ENCODE measurements around the gene AXL. TPM values are rescaled to one million over a fixed set of nuclear protein-coding genes. Genes with fewer than 3 reads are reported as not detected.

The AXL gene
- total and polyA plus RNA-seq, 2 of the 13 experiments (the other 11 are each of a cell fraction or from before 2014, with no cell fraction given): 0.71 to 5.9 TPM

DNA sequence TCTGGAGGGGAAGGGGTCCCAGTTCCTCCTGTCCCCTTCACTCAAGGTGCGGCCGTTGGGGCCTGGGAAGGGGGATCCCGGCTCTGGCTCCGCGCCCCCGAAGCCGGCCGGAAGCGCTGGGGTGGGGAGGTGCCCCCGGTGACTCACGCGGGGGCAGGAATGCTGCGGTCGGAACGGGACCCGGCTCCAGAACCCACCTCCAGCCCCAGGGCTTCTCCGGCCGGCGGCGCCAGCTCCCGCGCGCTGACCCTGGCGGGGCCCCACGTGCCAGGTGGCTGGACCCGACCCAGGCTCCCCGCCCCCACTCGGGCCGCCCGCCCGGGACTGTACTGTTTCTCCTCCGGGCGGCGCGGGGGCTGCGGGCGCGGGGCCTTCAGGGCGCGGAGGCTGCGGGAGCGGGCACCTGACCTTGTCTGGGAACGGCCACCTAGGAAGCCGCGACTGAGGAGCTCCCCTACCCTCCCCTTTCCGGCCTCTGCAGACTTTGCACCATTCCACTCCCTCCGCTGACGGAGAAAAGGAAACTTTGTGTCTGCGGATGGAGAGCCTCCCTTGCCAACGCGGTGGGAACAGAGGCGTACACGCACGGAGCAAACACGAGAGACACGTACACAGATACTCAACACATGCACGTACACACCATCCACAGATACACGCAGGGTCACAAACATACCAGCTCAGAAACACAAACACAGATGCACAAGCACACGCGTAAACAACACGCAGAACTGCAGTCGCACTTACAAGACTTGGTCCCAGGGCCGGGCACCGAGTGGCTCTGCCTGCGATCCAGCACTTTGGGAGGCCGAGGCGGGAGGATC is 7.2 kb downstream of the AXL start (continued):
- TF ChIP-seq THAP11 (CRISPR knock-in tag; IDR thresholded peaks at IDR 0.05): no peak
- TF ChIP-seq ZC3H13 (CRISPR knock-in tag; IDR thresholded peaks at IDR 0.05): peak; percentile 81
- no peak for TF ChIP-seq ZNF24 (IDR thresholded peaks at IDR 0.05)
- TF ChIP-seq PCBP2 (optimal IDR thresholded peaks at IDR 0.05; ENCODE audit: low read depth, low read length, poor library complexity, severe bottlenecking): no peak
- TF ChIP-seq ELF3 (CRISPR knock-in tag; IDR thresholded peaks at IDR 0.05): peak; percentile 53; the same call in 1 of the 2 replicates
- no peak for TF ChIP-seq ZBTB20 (CRISPR knock-in tag; IDR thresholded peaks at IDR 0.05; ENCODE audit: borderline replicate concordance, low read depth)
- no peak for TF ChIP-seq GZF1 (CRISPR knock-in tag; IDR thresholded peaks at IDR 0.05)
- TF ChIP-seq MYC (CRISPR knock-in tag; IDR thresholded peaks at IDR 0.05; ENCODE audit: borderline replicate concordance): 0 out of 2 replicates have a peak, but pooled peaks have one; percentile 41
- TF ChIP-seq GLI4 (CRISPR knock-in tag; IDR thresholded peaks at IDR 0.05; ENCODE audit: borderline replicate concordance): no peak; the same call in 1 of the 2 replicates

DNA sequence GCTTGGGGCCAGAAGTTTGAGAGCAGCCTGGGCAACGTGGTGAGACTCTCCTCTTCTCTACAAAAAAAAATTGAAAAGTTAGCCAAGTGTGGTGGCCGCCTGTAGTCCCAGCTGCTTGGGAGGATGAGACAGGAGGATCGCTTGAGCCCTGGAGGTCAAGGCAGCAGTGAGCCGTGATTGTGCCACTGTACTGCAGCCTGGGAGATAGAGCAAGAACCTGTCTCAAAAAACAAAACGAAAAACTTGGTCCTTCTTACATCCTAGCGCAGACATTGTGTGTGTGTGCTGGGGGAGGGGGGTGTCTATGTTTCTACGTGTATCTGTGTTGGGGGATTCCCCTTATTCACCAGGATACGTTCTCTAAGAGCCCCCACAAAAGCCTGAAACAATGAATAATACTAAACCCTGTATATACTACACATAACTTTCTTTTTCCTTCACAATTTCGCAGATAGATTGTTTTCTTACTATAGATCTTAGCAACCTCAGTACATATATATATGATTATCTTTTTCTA is 7.9 kb downstream of the AXL start:
- TSS peak; percentile 82 for BruUV-seq (replicated peaks)
- Histone ChIP-seq H3K9me3 (ENCODE audit: low read length) (no peaks in the 10 kb centered on the region), H2AFZ (ENCODE audit: low read length) (no peak overlapping the region), H3K36me3 (replicated peaks in 1 of 2; ENCODE audit: control insufficient read depth in 1 of 2, insufficient read depth in 2 of 2, low read length in 2 of 2) (no peaks in the 10 kb centered on the region), H3K27me3 (ENCODE audit: control insufficient read depth in 1 of 2, insufficient read depth in 2 of 2, low read length in 2 of 2) (no peaks in the 10 kb centered on the region; a peak in 1 of 5 replicates), H3K4me1 (ENCODE audit: insufficient read depth, low read length) (peaks cover 64% of the 10 kb centered on the region), H4K20me1 (ENCODE audit: insufficient read depth, low read length) (no peaks in the 10 kb centered on the region), H3K4me2 (ENCODE audit: low read depth, low read length) (peak overlapping the region; percentile 99), H3K9ac (ENCODE audit: insufficient read depth, low read depth, low read length) (peak overlapping the region; percentile 83), H3K27ac (ENCODE audit: extremely low read length, insufficient read depth, low read length) (peak overlapping the region; percentile 77), H3K4me3 (replicated peaks in 1 of 3; ENCODE audit: insufficient read depth in 1 of 3, low read depth in 2 of 3, low read length in 3 of 3) (peak overlapping the region; percentile 63 to 80 (median 73)), H3K79me2 (ENCODE audit: insufficient read depth, low read length) (no peaks in the 10 kb centered on the region)
- POLR2A ChIA-PET: interaction anchor here (0.6 to 4.5 kb wide), 15 partner anchors 8 to 213 kb away, joined by 3 to 104 read pairs (median 6); partner anchors contain the start of genes AXL, B9D2, DMAC2 and HNRNPUL1
- DNase-seq (ENCODE audit: low spot score) (no peak), FAIRE-seq (no peak), ATAC-seq (peak; percentile 9)
- 14% methylated on average over 8 of the region's 9 CpGs for WGBS (ENCODE audit: low lambda C conversion rate)
- in situ Hi-C loops (cut with HindIII; ENCODE audit: extremely low pct_ligation_motif_present, low pct_unique_long_range_greater_than_20kb) (loop anchor here (5.0 kb wide), 1 partner anchor 35 kb away; the partner anchor contains the start of gene HNRNPUL1), intact Hi-C loops (cut with micrococcal nuclease; ENCODE audit: unreplicated experiment) (loop anchor here (1.0 kb wide), 1 partner anchor 35 kb away; no protein-coding TSS in a partner anchor)
- CTCF ChIA-PET (ENCODE audit: low intra/inter-chr PET ratio, low total read pairs): no interaction called here
- TF ChIP-seq NFE2L1 (CRISPR knock-in tag; IDR thresholded peaks at IDR 0.05; ENCODE audit: borderline replicate concordance) (no peak), PHF5A (CRISPR knock-in tag; IDR thresholded peaks at IDR 0.05; ENCODE audit: low read depth, unreplicated experiment) (no peak), ATF4 (CRISPR knock-in tag; IDR thresholded peaks at IDR 0.05) (no peak), MAFG (CRISPR knock-in tag; IDR thresholded peaks at IDR 0.05) (no peak), ZNF678 (CRISPR knock-in tag; IDR thresholded peaks at IDR 0.05) (no peak), TMF1 (CRISPR knock-in tag; IDR thresholded peaks at IDR 0.05; ENCODE audit: low read depth) (no peak), HNF4A (CRISPR knock-in tag; IDR thresholded peaks at IDR 0.05) (no peak)
- TF ChIP-seq, protein P1, sequence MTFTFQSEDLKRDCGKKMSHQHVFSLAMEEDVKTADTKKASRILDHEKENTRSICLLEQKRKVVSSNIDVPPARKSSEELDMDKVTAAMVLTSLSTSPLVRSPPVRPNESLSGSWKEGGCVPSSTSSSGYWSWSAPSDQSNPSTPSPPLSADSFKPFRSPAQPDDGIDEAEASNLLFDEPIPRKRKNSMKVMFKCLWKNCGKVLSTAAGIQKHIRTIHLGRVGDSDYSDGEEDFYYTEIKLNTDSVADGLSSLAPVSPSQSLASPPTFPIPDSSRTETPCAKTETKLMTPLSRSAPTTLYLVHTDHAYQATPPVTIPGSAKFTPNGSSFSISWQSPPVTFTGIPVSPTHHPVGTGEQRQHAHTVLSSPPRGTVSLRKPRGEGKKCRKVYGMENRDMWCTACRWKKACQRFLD (CRISPR knock-in tag; IDR thresholded peaks at IDR 0.05; ENCODE audit: borderline replicate concordance): 0 out of 2 replicates have a peak, but pooled peaks have one; percentile 61
- TF ChIP-seq, protein P2, sequence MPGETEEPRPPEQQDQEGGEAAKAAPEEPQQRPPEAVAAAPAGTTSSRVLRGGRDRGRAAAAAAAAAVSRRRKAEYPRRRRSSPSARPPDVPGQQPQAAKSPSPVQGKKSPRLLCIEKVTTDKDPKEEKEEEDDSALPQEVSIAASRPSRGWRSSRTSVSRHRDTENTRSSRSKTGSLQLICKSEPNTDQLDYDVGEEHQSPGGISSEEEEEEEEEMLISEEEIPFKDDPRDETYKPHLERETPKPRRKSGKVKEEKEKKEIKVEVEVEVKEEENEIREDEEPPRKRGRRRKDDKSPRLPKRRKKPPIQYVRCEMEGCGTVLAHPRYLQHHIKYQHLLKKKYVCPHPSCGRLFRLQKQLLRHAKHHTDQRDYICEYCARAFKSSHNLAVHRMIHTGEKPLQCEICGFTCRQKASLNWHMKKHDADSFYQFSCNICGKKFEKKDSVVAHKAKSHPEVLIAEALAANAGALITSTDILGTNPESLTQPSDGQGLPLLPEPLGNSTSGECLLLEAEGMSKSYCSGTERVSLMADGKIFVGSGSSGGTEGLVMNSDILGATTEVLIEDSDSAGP (CRISPR knock-in tag; IDR thresholded peaks at IDR 0.05; ENCODE audit: borderline replicate concordance): 0 out of 2 replicates have a peak, but pooled peaks have one; percentile 2

Measured in HepG2 (cell line).